Chondrocyte (in vitro differentiated cells): ENCODE data around the gene TBC1D5. TPM values are rescaled to one million over a fixed set of nuclear protein-coding genes. Genes with fewer than 3 reads are reported as not detected.
A peak's percentile ranks its signal among the peaks of the same experiment; 100 is the strongest.

Experiments
- DNase-seq: peaks from one replicate; pipeline ENCODE4 v3.0.0; 2021; ENCODE audit warnings: mixed read lengths, low spot score
- H3K27ac Mint-ChIP-seq: one replicate; pipeline ENCODE4 v1.8.0; 2021; ENCODE audit warnings: mild to moderate bottlenecking, moderate library complexity, mixed read lengths; ENCODE audit not compliant: unreplicated experiment
- H3K27me3 Mint-ChIP-seq: 2 replicates; pipeline ENCODE4 v1.8.0; 2021; ENCODE audit warnings: low read depth, mixed read lengths
- H3K36me3 Mint-ChIP-seq: 2 replicates; pipeline ENCODE4 v1.8.0; 2021; ENCODE audit warnings: low read depth, mixed read lengths
- H3K4me1 Mint-ChIP-seq: 2 replicates; pipeline ENCODE4 v1.8.0; 2021; ENCODE audit warnings: low read depth, mild to moderate bottlenecking, mixed read lengths
- H3K4me3 Mint-ChIP-seq: one replicate; pipeline ENCODE4 v1.8.0; 2021; ENCODE audit warnings: mild to moderate bottlenecking, moderate library complexity, mixed read lengths; ENCODE audit not compliant: unreplicated experiment
- H3K9me3 Mint-ChIP-seq: 2 replicates; pipeline ENCODE4 v1.8.0; 2021; ENCODE audit warnings: low read depth, mixed read lengths
- CTCF ChIP-seq: fragments of 200-600 bp; sonication (generic); IDR thresholded peaks from 2 replicates; pipeline ENCODE4 v1.5.0; 2021; ENCODE audit warnings: antibody characterized with exemption, mild to moderate bottlenecking, moderate library complexity
- total RNA-seq: library from RNA; stranded (reverse); gene quantifications from 3 replicates; pipeline ENCODE4 v1.2.1, GENCODE V29; 2021

The TBC1D5 gene
- total RNA-seq, 1 donor from 2014 or later, result 44.6 TPM

DNA sequence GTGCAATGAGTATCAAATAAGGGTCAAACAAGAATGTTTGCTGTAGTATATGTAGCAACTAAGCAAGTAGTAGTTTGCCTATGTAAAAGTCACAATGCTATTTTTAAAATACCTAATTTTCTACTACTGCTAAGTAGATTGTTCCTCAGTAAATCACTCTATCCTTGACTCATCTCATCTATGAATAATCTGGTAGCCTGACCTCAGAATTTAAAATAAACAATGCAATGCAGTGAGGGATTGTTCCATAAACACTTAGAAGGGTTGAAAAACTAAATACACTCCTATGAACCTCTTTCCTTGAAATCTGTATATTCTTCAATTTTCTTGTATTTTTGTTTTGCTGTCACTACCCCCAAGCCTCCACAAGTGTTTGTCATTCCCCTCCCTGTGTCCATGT is 253.3 kb downstream of the TBC1D5 start:
- H3K4me1 Mint-ChIP-seq, result peaks cover 18% of the 10 kb centered on the region
- DNase-seq, result no peak
- no peak overlapping the region for H3K27ac Mint-ChIP-seq
- H3K36me3 Mint-ChIP-seq, result peaks cover 9% of the 10 kb centered on the region
- no peaks in the 10 kb centered on the region for H3K27me3 Mint-ChIP-seq
- no peak for TF ChIP-seq CTCF
- no peak overlapping the region for H3K4me3 Mint-ChIP-seq
- H3K9me3 Mint-ChIP-seq, result peaks cover 37% of the 10 kb centered on the region

GRCh38 chr3:17481116-17481515 is 261.3 kb downstream of the TBC1D5 start:
- no peak for TF ChIP-seq CTCF
- Mint-ChIP-seq H3K36me3 (no peaks in the 10 kb centered on the region), H3K27me3 (no peaks in the 10 kb centered on the region), H3K4me1 (no peaks in the 10 kb centered on the region), H3K4me3 (no peak overlapping the region), H3K27ac (no peak overlapping the region), H3K9me3 (no peaks in the 10 kb centered on the region)
- DNase-seq, result no peak

DNA sequence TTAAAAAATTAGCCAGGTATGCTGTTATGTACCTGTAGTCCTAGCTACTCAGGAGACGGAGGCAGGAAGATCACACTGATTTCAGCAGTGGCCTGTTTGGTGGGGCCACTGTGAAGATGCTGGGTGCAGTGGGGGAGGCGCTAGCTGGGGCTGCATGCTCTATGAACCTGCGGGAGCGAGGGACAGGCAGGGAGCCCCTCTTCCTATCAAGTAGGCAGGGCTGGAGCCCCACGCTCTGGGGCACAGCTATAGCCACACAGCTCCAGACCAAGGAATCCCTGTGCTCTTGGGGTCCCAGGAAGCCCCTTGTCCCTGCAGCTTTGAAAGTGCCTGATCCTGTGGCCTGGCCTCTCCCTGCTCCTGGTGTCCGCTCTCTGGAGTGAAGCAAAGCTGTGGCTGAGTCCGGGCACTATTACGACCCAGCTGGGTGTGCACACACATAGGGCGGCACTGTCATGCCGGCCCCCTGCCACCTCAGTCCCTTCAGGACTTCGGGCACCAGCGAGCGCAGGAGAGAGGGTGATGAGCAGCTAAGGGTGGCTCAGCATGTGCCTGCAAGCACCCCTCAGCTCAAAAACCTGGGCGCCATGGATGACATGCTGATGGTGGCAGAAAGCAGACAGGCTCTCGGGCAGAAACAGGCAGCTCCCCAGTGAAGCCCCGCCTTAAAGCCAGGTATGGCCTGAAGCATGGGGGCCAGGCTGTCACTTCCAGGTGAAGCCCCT is 262.6 kb downstream of the TBC1D5 start:
- Mint-ChIP-seq H3K9me3 (no peaks in the 10 kb centered on the region), H3K4me1 (no peaks in the 10 kb centered on the region), H3K36me3 (no peaks in the 10 kb centered on the region), H3K27ac (no peak overlapping the region), H3K27me3 (no peaks in the 10 kb centered on the region), H3K4me3 (no peak overlapping the region)
- DNase-seq, result peak; percentile 85
- no peak for TF ChIP-seq CTCF

GRCh38 chr3:17478673-17479072 is 263.8 kb downstream of the TBC1D5 start:
- Mint-ChIP-seq H3K27ac (no peak overlapping the region), H3K4me1 (no peaks in the 10 kb centered on the region), H3K9me3 (no peaks in the 10 kb centered on the region), H3K27me3 (no peaks in the 10 kb centered on the region), H3K36me3 (no peaks in the 10 kb centered on the region), H3K4me3 (no peak overlapping the region)
- no peak for TF ChIP-seq CTCF
- DNase-seq, result no peak

DNA sequence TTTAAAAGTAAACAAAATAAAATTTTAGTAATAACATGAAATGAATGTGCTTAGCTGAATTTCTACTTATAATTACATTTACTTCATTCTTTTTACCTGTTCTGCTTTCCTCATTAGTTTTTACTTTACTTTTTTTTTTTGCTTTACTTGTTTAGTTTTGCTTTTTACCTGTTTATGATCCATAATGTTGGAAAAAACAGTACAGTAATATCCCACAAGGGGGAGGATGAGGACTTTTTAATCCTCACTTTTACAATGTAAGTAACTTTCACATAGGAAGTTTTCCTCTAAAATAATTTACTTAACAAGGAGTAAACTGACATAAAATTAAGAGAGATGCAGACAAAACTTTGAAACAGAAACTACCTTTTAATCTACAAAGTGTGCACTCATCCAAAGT is 268.7 kb downstream of the TBC1D5 start:
- Mint-ChIP-seq H3K27me3 (no peaks in the 10 kb centered on the region), H3K27ac (no peak overlapping the region), H3K4me1 (peaks cover 12% of the 10 kb centered on the region), H3K4me3 (no peak overlapping the region), H3K9me3 (no peaks in the 10 kb centered on the region), H3K36me3 (no peaks in the 10 kb centered on the region)
- TF ChIP-seq CTCF, result peak; percentile 77
- no peak for DNase-seq
